HEK293 (cell line): ENCODE data around the gene SPECC1L.

Experiments
- CTCF ChIP-seq: fragments of 450-650 bp; formaldehyde crosslinking; IDR thresholded peaks from 2 replicates; pipeline ENCODE4 v1.5.1; 2016; ENCODE audit warnings: missing biosample characterization, missing genetic modification characterization
- GLIS1 ChIP-seq: fragments of 450-650 bp; formaldehyde crosslinking; IDR thresholded peaks from 2 replicates; pipeline ENCODE4 v1.5.1; 2016; ENCODE audit warnings: missing biosample characterization, missing genetic modification characterization
- ZBTB26 ChIP-seq: fragments of 450-650 bp; formaldehyde crosslinking; optimal IDR thresholded peaks from 2 replicates; pipeline ENCODE3; 2016; ENCODE audit warnings: missing biosample characterization, mild to moderate bottlenecking, missing genetic modification characterization
- ZNF23 ChIP-seq: fragments of 450-650 bp; formaldehyde crosslinking; IDR thresholded peaks from 2 replicates; pipeline ENCODE4 v1.5.1; 2016; ENCODE audit warnings: missing biosample characterization, missing genetic modification characterization, borderline replicate concordance

- TF ChIP-seq GLIS1 (tag by site-specific recombination) (no peak), CTCF (tag by site-specific recombination) (no peak), ZNF23 (tag by site-specific recombination) (no peak), ZBTB26 (no peak)
Observed at GRCh38 chr22:24455039-24455438, 184.4 kb downstream of the SPECC1L start.
